Epithelial cell of proximal tubule (primary cell): ENCODE data around the gene H3-3A. TPM values are rescaled to one million over a fixed set of nuclear protein-coding genes. Genes with fewer than 3 reads are reported as not detected.

Experiments
- DNase-seq: peaks from one replicate; pipeline ENCODE4 v3.0.0-alpha.2; 2011; ENCODE audit warnings: low read depth
- H3K4me3 ChIP-seq: 2 replicates; pipeline ENCODE4 v1.5.1; 2011; ENCODE audit warnings: low read depth, mild to moderate bottlenecking, low read length
- CTCF ChIP-seq: conservative IDR thresholded peaks from 2 replicates; pipeline ENCODE4 v1.5.1; 2012; ENCODE audit warnings: low read depth, mild to moderate bottlenecking, low read length
- total RNA-seq: library from RNA; depleted of rRNA; stranded (reverse); fragments of >200 nt; gene quantifications from 2 replicates; pipeline ENCODE4 v1.2.3, GENCODE V29; 2015

Gene H3-3A
- total RNA-seq, 1 donor from 2014 or later = 464 TPM

GRCh38 chr1:226027538-226028217, 34.8 kb upstream of the H3-3A start:
- no peak for DNase-seq
- TF ChIP-seq CTCF = no peak
- no peak overlapping the region for H3K4me3 ChIP-seq

GRCh38 chr1:226029093-226029496, 33.4 kb upstream of the H3-3A start:
- no peak for TF ChIP-seq CTCF
- H3K4me3 ChIP-seq = no peak overlapping the region

GRCh38 chr1:226029568-226030225, 32.8 kb upstream of the H3-3A start:
- no peak overlapping the region for H3K4me3 ChIP-seq
- DNase-seq = no peak
- no peak for TF ChIP-seq CTCF

More at GRCh38 chr1:226029093-226029496, 33.4 kb upstream of the H3-3A start:
- DNase-seq = no peak

- TF ChIP-seq CTCF = no peak
- DNase-seq = no peak
- H3K4me3 ChIP-seq = no peak overlapping the region
Observed at GRCh38 chr1:226033582-226033981, 28.9 kb upstream of the H3-3A start.

- DNase-seq = no peak
- no peak for TF ChIP-seq CTCF
- no peak overlapping the region for H3K4me3 ChIP-seq
Observed at GRCh38 chr1:226033991-226034390, 28.5 kb upstream of the H3-3A start.

GRCh38 chr1:226034482-226034881, 28.0 kb upstream of the H3-3A start:
- no peak for TF ChIP-seq CTCF
- DNase-seq = no peak
- H3K4me3 ChIP-seq = no peak overlapping the region

- no peak for DNase-seq
- H3K4me3 ChIP-seq = no peak overlapping the region
- TF ChIP-seq CTCF = no peak
Observed at GRCh38 chr1:226035915-226036314, 26.6 kb upstream of the H3-3A start.
